Renal pelvis (tissue), 4 donors: ENCODE data around the gene MRPS16. TPM values are rescaled to one million over a fixed set of nuclear protein-coding genes. Genes with fewer than 3 reads are reported as not detected.

Experiments used
- DNase-seq: peaks from one replicate; pipeline ENCODE4 v3.0.0-alpha.2; 2013
- polyA plus RNA-seq, 3 donors: library from polyadenylated mRNA; unstranded; fragments of 120-200 nt; gene quantifications; one replicate each; pipeline ENCODE4 v1.2.1, GENCODE V29; 2013; ENCODE audit not compliant: insufficient read length in 3 of 3

Gene MRPS16
- polyA plus RNA-seq, 3 donors: 82.6 to 89.3 (median 83.0) TPM

- DNase-seq: no peak
Observed at GRCh38 chr10:73209705-73210104, 42.7 kb downstream of the MRPS16 start.

GRCh38 chr10:73207883-73208282 lies 44.6 kb downstream of the MRPS16 start:
- DNase-seq: no peak

- no peak for DNase-seq
Observed at GRCh38 chr10:73206385-73206784, 46.1 kb downstream of the MRPS16 start.

- DNase-seq: no peak
Observed at GRCh38 chr10:73205890-73206289, 46.6 kb downstream of the MRPS16 start.

DNA sequence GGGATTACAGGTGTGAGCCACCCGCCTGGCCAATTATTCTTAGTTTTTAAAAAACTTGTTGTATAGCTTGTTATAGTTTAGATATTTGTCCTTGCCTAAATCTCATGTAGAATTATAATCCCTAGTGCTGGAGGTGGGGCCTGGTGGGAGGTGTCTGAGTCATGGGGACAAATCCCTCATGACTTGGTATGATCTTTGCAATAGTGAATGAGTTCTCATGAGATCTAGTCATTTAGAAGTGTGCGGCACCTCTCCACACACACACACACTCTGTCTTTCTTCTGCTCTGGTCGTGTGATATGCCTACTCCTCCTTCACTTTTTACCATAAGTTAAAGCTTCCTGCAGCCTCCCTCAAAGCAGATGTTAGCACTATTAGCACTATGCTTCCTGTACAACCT lies 47.4 kb downstream of the MRPS16 start:
- no peak for DNase-seq

Other genes starting within 250 kb of the MRPS16 start
- 10 to 100 TPM; 74.1 to 89.0 (median 79.8) TPM for gene P4HA1, start 155.8 kb downstream of the MRPS16 start, polyA plus RNA-seq
- 10 to 100 TPM in 1 of 3 donors, 1 to 10 TPM in 2; 4.1 to 10.4 (median 9.1) TPM for gene NUDT13, start 142.2 kb downstream of the MRPS16 start, polyA plus RNA-seq
- 10 to 100 TPM; 34.7 to 38.0 (median 35.1) TPM for gene ECD, start 84.6 kb downstream of the MRPS16 start, polyA plus RNA-seq
- gene FAM149B1, start 84.5 kb downstream of the MRPS16 start, polyA plus RNA-seq: 10 to 100 TPM; 34.5 to 59.1 (median 51.8) TPM
- gene DNAJC9, start 5.4 kb downstream of the MRPS16 start, polyA plus RNA-seq: 10 to 100 TPM; 32.6 to 37.6 (median 37.2) TPM
- 10 to 100 TPM; 11.7 to 28.7 (median 22.6) TPM for gene CFAP70, start 106.2 kb upstream of the MRPS16 start, polyA plus RNA-seq
- 10 to 100 TPM; 84.4 to 89.7 (median 88.0) TPM for gene ANXA7, start 161.4 kb upstream of the MRPS16 start, polyA plus RNA-seq
- gene MSS51, start 180.9 kb upstream of the MRPS16 start, polyA plus RNA-seq: 1 to 10 TPM; 1.2 to 4.9 (median 4.6) TPM
- gene PPP3CB, start 243.4 kb upstream of the MRPS16 start, polyA plus RNA-seq: 10 to 100 TPM; 58.0 to 67.0 (median 61.3) TPM